Transverse colon (tissue), 3 donors: ENCODE measurements around the gene KCNK7.

Experiments used
- POLR2A ChIP-seq: fragments of 450-650 bp; IDR thresholded peaks from one replicate; pipeline ENCODE4 v1.6.1; 2016; ENCODE audit warnings: antibody characterized with exemption, mild to moderate bottlenecking, moderate library complexity
- TF ChIP-seq, protein P1 (sequence below), 5 experiments: fragments of 200-600 bp in 3 of 5; fragments of 450-650 bp in 2 of 5; sonication (generic) in 3 of 5; IDR thresholded peaks; 1 replicate in 2 of 5; 2 replicates in 3 of 5; pipeline ENCODE4 v1.5.1; 2016 to 2017; ENCODE audit warnings: antibody characterized with exemption in 5 of 5, inconsistent platforms in 3 of 5, mild to moderate bottlenecking in 2 of 5, moderate library complexity in 1 of 5

DNA sequence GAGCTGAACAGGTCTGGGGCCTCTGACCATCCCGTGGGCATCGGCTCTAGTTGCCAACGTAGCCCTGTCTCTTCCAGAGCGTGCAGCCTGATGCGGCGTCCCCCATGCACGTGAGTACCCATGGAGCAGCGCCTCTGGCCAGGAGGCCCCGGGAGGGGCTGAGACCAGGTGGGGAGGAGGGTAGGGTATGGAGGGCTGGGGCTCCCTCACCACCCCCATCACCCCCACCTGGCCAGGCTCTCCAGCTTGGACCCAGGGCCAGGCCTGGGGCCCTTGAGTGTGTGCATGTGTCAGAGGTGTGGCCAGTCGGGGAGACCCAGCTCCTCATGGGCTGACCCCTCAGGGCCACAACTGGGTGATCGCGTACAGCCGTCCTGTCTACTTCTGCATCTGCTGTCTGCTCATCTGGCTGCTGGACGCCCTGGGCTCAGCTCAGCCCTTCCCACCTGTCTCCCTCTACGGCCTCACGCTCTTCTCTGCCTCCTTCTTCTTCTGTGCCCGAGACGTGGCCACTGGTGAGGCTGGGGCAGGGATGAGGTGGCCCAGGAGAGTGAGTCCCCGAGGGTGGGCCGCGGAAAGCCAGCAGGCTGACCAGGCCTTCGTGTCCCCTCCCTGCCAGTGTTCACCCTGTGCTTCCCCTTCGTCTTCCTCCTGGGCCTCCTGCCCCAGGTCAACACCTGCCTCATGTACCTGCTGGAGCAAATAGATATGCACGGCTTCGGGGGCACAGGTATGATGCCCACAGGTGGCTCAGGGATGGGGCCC lies 28.4 kb upstream of the KCNK7 start:
- TF ChIP-seq, protein P1, sequence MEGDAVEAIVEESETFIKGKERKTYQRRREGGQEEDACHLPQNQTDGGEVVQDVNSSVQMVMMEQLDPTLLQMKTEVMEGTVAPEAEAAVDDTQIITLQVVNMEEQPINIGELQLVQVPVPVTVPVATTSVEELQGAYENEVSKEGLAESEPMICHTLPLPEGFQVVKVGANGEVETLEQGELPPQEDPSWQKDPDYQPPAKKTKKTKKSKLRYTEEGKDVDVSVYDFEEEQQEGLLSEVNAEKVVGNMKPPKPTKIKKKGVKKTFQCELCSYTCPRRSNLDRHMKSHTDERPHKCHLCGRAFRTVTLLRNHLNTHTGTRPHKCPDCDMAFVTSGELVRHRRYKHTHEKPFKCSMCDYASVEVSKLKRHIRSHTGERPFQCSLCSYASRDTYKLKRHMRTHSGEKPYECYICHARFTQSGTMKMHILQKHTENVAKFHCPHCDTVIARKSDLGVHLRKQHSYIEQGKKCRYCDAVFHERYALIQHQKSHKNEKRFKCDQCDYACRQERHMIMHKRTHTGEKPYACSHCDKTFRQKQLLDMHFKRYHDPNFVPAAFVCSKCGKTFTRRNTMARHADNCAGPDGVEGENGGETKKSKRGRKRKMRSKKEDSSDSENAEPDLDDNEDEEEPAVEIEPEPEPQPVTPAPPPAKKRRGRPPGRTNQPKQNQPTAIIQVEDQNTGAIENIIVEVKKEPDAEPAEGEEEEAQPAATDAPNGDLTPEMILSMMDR (IDR thresholded peaks at IDR 0.05): no peak
- no peak for TF ChIP-seq POLR2A
